HCT116 (cell line): ENCODE measurements around the gene GDF2. TPM values are rescaled to one million over a fixed set of nuclear protein-coding genes. Genes with fewer than 3 reads are reported as not detected.

Source experiments
- ATAC-seq: fragments of 200-7000 bp; cut with Tn5 transposase; 2 replicates; pipeline ENCODE4 v1.9.1; 2020; ENCODE audit warnings: mild to moderate bottlenecking, moderate library complexity
- BruUV-seq: library from RNA; stranded (reverse); fragments of 400-500 nt; replicated peaks from 2 replicates; lab custom pipeline; 2021; lab: Mats Ljungman, UMichigan
- CTCF ChIA-PET: fragments of 300-600 bp; sonication (Branson Sonifier 250); formaldehyde crosslinking; loops from one replicate; lab custom pipeline; 2021; ENCODE audit warnings: antibody characterized with exemption; lab: Charles Lee
- POLR2A ChIA-PET: fragments of 300-600, 350-600 bp; sonication (Branson Sonifier 250); formaldehyde crosslinking; loops from one replicate; lab custom pipeline; 2021; ENCODE audit warnings: antibody characterized with exemption; lab: Charles Lee
- RAD21 ChIA-PET, 2 experiments: fragments of 300-600 bp; sonication (Branson Sonifier 250); formaldehyde crosslinking; loops; one replicate each; lab custom pipeline; 2023; ENCODE audit warnings: low total read pairs in 2 of 2; ENCODE audit not compliant: uncharacterized antibody in 2 of 2, unreplicated experiment in 2 of 2, low non-redundant PET in 1 of 2; lab: Charles Lee
- DNase-seq: peaks from one replicate; pipeline ENCODE4 v3.0.0-alpha.2; 2010; ENCODE audit warnings: low read depth, low spot score
- H2AFZ ChIP-seq: fragments of 200-600 bp; shearing (Covaris generic), sonication (generic); 2 replicates; pipeline ENCODE4 v1.6.1; 2017; ENCODE audit warnings: low read depth, mixed run types, mixed read lengths, antibody characterized with exemption, low read length; ENCODE audit not compliant: poor library complexity, severe bottlenecking
- H3K27ac ChIP-seq: 2 replicates; pipeline ENCODE4 v1.5.1; 2012; ENCODE audit warnings: low read depth, low read length
- H3K27me3 ChIP-seq: fragments of 200-600 bp; sonication (generic); 2 replicates; pipeline ENCODE4 v1.6.1; 2016; ENCODE audit warnings: mixed run types, low read length, mixed read lengths; ENCODE audit not compliant: insufficient read depth
- H3K36me3 ChIP-seq, 2 experiments: fragments of 200-500 bp in 1 of 2; fragments of 200-600 bp in 1 of 2; sonication (Bioruptor generic) in 1 of 2; sonication (generic) in 1 of 2; 2 replicates each; pipeline versions ENCODE4 v1.5.1 to v1.6.1; 2014 to 2016; ENCODE audit warnings: low read length in 2 of 2, inconsistent platforms in 1 of 2, mixed read lengths in 1 of 2, mixed run types in 1 of 2; ENCODE audit not compliant: insufficient read depth in 2 of 2, control insufficient read depth in 1 of 2
- H3K4me1 ChIP-seq, 2 experiments: fragments of 200-600 bp in 1 of 2; sonication (generic) in 1 of 2; 2 replicates each; pipeline versions ENCODE4 v1.5.1 to v1.6.1; 2012 to 2017; ENCODE audit warnings: low read length in 2 of 2, inconsistent platforms in 1 of 2, mild to moderate bottlenecking in 1 of 2, mixed read lengths in 1 of 2, mixed run types in 1 of 2, moderate library complexity in 1 of 2; ENCODE audit not compliant: insufficient read depth in 2 of 2, control insufficient read depth in 1 of 2
- H3K4me2 ChIP-seq: fragments of 200-600 bp; sonication (generic); 2 replicates; pipeline ENCODE4 v1.6.1; 2017; ENCODE audit warnings: mixed run types, low read length, mixed read lengths
- H3K4me3 ChIP-seq, 2 experiments: fragments of 200-600 bp in 1 of 2; sonication (generic) in 1 of 2; replicated peaks in 1 of 2; 2 replicates each; pipeline ENCODE4 v1.5.1; 2011 to 2016; ENCODE audit warnings: low read length in 2 of 2, control low read depth in 1 of 2, low read depth in 1 of 2, mild to moderate bottlenecking in 1 of 2, mixed read lengths in 1 of 2, mixed run types in 1 of 2
- H3K79me2 ChIP-seq: fragments of 200-600 bp; sonication (generic); 2 replicates; pipeline ENCODE4 v1.6.1; 2017; ENCODE audit warnings: mild to moderate bottlenecking, mixed run types, low read length, moderate library complexity, mixed read lengths; ENCODE audit not compliant: insufficient read depth
- H3K9ac ChIP-seq: fragments of 200-600 bp; sonication (generic); 2 replicates; pipeline ENCODE4 v1.6.1; 2016; ENCODE audit warnings: low read length, mixed read lengths
- H3K9me2 ChIP-seq: fragments of 200-600 bp; sonication (generic), shearing (Covaris generic); 2 replicates; pipeline ENCODE4 v1.6.1; 2017; ENCODE audit warnings: mixed run types, mild to moderate bottlenecking, moderate library complexity; ENCODE audit not compliant: insufficient read depth
- H3K9me3 ChIP-seq, 2 experiments: fragments of 200-500 bp in 1 of 2; fragments of 200-600 bp in 1 of 2; sonication (Bioruptor generic) in 1 of 2; sonication (generic) in 1 of 2; 2 replicates each; pipeline ENCODE4 v1.6.1; 2014 to 2017; ENCODE audit warnings: low read length in 2 of 2, mixed read lengths in 2 of 2, inconsistent platforms in 1 of 2, low read depth in 1 of 2, mild to moderate bottlenecking in 1 of 2, mixed run types in 1 of 2, moderate library complexity in 1 of 2; ENCODE audit not compliant: control insufficient read depth in 1 of 2, insufficient read depth in 1 of 2
- H4K20me1 ChIP-seq: fragments of 200-600 bp; sonication (generic), shearing (Covaris generic); 2 replicates; pipeline ENCODE4 v1.6.1; 2017; ENCODE audit warnings: mixed run types, mild to moderate bottlenecking, moderate library complexity; ENCODE audit not compliant: insufficient read depth
- CBX3 ChIP-seq: IDR thresholded peaks from 2 replicates; pipeline ENCODE4 v1.6.1; 2012; ENCODE audit warnings: low read depth
- CEBPB ChIP-seq: IDR thresholded peaks from 2 replicates; pipeline ENCODE4 v1.6.1; 2012; ENCODE audit warnings: low read depth
- EGR1 ChIP-seq: IDR thresholded peaks from 2 replicates; pipeline ENCODE4 v1.6.1; 2012; ENCODE audit warnings: low read depth
- EZH2 ChIP-seq: fragments of 200-600 bp; sonication (generic); IDR thresholded peaks from 2 replicates; pipeline ENCODE4 v1.6.1; 2017; ENCODE audit warnings: antibody characterized with exemption, mixed run types
- EZH2phosphoT487 ChIP-seq: fragments of 200-600 bp; IDR thresholded peaks from 2 replicates; pipeline ENCODE4 v1.6.1; 2018; ENCODE audit warnings: antibody characterized with exemption, borderline replicate concordance
- FOSL1 ChIP-seq: IDR thresholded peaks from 2 replicates; pipeline ENCODE4 v1.6.1; 2012; ENCODE audit warnings: low read depth
- POLR2A ChIP-seq: IDR thresholded peaks from 2 replicates; pipeline ENCODE4 v1.7.0; 2011; ENCODE audit warnings: borderline replicate concordance; ENCODE audit not compliant: insufficient read depth, insufficient read length; ENCODE audit errors: extremely low read depth
- SP1 ChIP-seq: IDR thresholded peaks from 2 replicates; pipeline ENCODE4 v1.6.1; 2012; ENCODE audit warnings: low read depth
- TCF7L2 ChIP-seq: IDR thresholded peaks from 2 replicates; pipeline ENCODE4 v1.7.0; 2011; ENCODE audit warnings: borderline replicate concordance, inconsistent platforms; ENCODE audit not compliant: insufficient read depth, insufficient read length; ENCODE audit errors: extremely low read depth
- YY1 ChIP-seq: IDR thresholded peaks from 2 replicates; pipeline ENCODE4 v1.6.1; 2011; ENCODE audit warnings: low read length, low read depth, moderate library complexity, mild to moderate bottlenecking; ENCODE audit not compliant: insufficient replicate concordance; ENCODE audit errors: extremely low read depth
- intact Hi-C: fragments of 100-400 bp; cut with micrococcal nuclease; formaldehyde crosslinking; loops from 2 replicates; pipeline ENCODE4 v1.10.0; 2022
- total RNA-seq: library from RNA; stranded (reverse); gene quantifications from one replicate; pipeline ENCODE4 v1.2.1, GENCODE V29; 2021; ENCODE audit not compliant: unreplicated experiment
- TF ChIP-seq, protein P1 (sequence below): IDR thresholded peaks from 2 replicates; pipeline ENCODE4 v1.6.1; 2011; ENCODE audit warnings: mild to moderate bottlenecking, low read length, moderate library complexity; ENCODE audit not compliant: insufficient replicate concordance; ENCODE audit errors: extremely low read depth
- TF ChIP-seq, protein P2 (sequence below): IDR thresholded peaks from 2 replicates; pipeline ENCODE4 v1.6.1; 2012
- TF ChIP-seq, protein P3 (sequence below): IDR thresholded peaks from 2 replicates; pipeline ENCODE4 v1.6.1; 2012

GDF2 gene
- total RNA-seq, 1 experiment from 2014 or later = not detected

DNA sequence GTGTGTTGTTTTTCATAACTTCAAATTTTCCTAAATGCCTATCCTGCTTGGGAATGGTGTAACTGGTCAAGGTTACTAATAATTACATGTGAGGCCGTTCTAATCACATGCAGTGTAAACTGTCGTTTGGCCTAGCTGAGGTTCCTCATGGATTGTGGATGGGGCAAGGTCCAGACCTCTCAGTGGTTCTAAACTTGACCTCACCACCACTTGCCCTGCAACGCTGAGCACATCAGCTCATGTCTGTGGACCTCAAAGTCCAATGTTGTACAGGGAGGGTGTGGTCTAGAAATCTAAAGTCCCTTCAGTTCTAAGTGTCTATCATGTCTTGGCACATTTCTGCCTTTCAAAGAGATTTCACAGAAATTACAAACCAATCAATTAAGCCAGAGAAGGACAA, 41.5 kb downstream of the GDF2 start:
- Histone ChIP-seq H3K4me1 (peaks cover 0 to 18% of the 10 kb centered on the region in 2 experiments; a peak in 1 of 4 replicates), H3K9me2 (no peaks in the 10 kb centered on the region), H3K36me3 (no peaks in the 10 kb centered on the region), H3K9ac (no peak overlapping the region), H3K4me3 (no peak overlapping the region), H3K79me2 (no peaks in the 10 kb centered on the region), H4K20me1 (no peaks in the 10 kb centered on the region), H3K27ac (no peak overlapping the region), H3K27me3 (no peaks in the 10 kb centered on the region), H3K4me2 (no peak overlapping the region), H2AFZ (no peak overlapping the region), H3K9me3 (no peaks in the 10 kb centered on the region)
- no TSS peak for BruUV-seq
- intact Hi-C loops = loop anchor here (5.0 kb wide), 1 partner anchor 74 kb away; no protein-coding TSS in a partner anchor
- CTCF ChIA-PET = no interaction called here
- RAD21 ChIA-PET = no interaction called here
- TF ChIP-seq, protein P1, sequence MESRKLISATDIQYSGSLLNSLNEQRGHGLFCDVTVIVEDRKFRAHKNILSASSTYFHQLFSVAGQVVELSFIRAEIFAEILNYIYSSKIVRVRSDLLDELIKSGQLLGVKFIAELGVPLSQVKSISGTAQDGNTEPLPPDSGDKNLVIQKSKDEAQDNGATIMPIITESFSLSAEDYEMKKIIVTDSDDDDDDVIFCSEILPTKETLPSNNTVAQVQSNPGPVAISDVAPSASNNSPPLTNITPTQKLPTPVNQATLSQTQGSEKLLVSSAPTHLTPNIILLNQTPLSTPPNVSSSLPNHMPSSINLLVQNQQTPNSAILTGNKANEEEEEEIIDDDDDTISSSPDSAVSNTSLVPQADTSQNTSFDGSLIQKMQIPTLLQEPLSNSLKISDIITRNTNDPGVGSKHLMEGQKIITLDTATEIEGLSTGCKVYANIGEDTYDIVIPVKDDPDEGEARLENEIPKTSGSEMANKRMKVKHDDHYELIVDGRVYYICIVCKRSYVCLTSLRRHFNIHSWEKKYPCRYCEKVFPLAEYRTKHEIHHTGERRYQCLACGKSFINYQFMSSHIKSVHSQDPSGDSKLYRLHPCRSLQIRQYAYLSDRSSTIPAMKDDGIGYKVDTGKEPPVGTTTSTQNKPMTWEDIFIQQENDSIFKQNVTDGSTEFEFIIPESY = no peak
- TF ChIP-seq CBX3 (no peak), CEBPB (no peak)
- no peak for ATAC-seq
- POLR2A ChIA-PET = no interaction called here
- no peak for DNase-seq

DNA sequence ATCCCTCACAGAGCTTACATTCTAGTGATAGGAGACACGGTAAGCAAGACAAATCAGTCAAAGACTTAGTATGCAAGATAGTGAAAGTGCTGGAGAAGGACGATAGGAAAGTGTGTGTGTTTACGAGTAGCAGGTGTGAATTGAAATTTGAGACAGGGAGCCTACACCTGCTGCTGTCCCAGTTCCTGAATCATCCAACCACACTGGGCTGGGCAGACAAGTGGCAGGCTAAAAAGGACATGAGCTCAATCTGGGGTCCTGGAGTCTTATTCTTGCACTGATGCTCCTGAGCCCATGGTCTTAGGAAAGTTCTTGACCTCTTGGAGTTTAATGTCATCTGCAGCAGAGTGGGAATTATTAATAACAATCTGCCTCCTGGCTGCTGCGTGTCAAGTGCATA, 42.1 kb downstream of the GDF2 start:
- ChIA-PET RAD21 (no interaction called here), CTCF (interaction anchor here (1.3 kb wide), 1 partner anchor 40 kb away, joined by 3 read pairs; no protein-coding TSS in a partner anchor)
- TF ChIP-seq, protein P2, sequence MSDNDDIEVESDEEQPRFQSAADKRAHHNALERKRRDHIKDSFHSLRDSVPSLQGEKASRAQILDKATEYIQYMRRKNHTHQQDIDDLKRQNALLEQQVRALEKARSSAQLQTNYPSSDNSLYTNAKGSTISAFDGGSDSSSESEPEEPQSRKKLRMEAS = no peak
- TF ChIP-seq SP1 (no peak), EGR1 (no peak), FOSL1 (no peak), EZH2phosphoT487 (no peak), TCF7L2 (no peak), YY1 (no peak), POLR2A (no peak), EZH2 (no peak)
- TF ChIP-seq, protein P3, sequence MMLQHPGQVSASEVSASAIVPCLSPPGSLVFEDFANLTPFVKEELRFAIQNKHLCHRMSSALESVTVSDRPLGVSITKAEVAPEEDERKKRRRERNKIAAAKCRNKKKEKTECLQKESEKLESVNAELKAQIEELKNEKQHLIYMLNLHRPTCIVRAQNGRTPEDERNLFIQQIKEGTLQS = no peak
- TF ChIP-seq, protein P1 = no peak

More for the DNA sequence above, 42.1 kb downstream of the GDF2 start:
- H2AFZ ChIP-seq = no peak overlapping the region
- H4K20me1 ChIP-seq = no peaks in the 10 kb centered on the region
- no TSS peak for BruUV-seq
- H3K79me2 ChIP-seq = no peaks in the 10 kb centered on the region
- H3K27me3 ChIP-seq = no peaks in the 10 kb centered on the region
- no peak for ATAC-seq
- no peaks in the 10 kb centered on the region for H3K36me3 ChIP-seq
- intact Hi-C loops = loop anchor here (5.0 kb wide), 1 partner anchor 73 kb away; no protein-coding TSS in a partner anchor
- H3K9me2 ChIP-seq = no peaks in the 10 kb centered on the region
- DNase-seq = no peak
- no peak overlapping the region for H3K9ac ChIP-seq
- no peak overlapping the region for H3K27ac ChIP-seq
- H3K4me3 ChIP-seq = no peak overlapping the region
- POLR2A ChIA-PET = interaction anchor here (1.0 kb wide), 1 partner anchor 20 kb away, joined by 3 read pairs; the partner anchor contains the start of gene ZNF488
- H3K9me3 ChIP-seq = no peaks in the 10 kb centered on the region
- peaks cover 0 to 18% of the 10 kb centered on the region in 2 experiments; a peak in 1 of 4 replicates for H3K4me1 ChIP-seq
- no peak overlapping the region for H3K4me2 ChIP-seq
